PC-9 (cell line): Measurements from ENCODE around the gene MAST4. TPM values are rescaled to one million over a fixed set of nuclear protein-coding genes. Genes with fewer than 3 reads are reported as not detected.

Source experiments
- BruUV-seq: library from RNA; stranded (reverse); fragments of 400-500 nt; replicated peaks from 2 replicates; lab custom pipeline; 2021; lab: Mats Ljungman, UMichigan
- CTCF ChIA-PET: fragments of 300-600 bp; sonication (Branson Sonifier 250); formaldehyde crosslinking; loops from one replicate; lab custom pipeline; 2022; ENCODE audit warnings: antibody characterized with exemption; lab: Charles Lee
- POLR2A ChIA-PET: fragments of 300-600 bp; sonication (Branson Sonifier 250); formaldehyde crosslinking; loops from one replicate; lab custom pipeline; 2022; ENCODE audit warnings: antibody characterized with exemption; ENCODE audit not compliant: unreplicated experiment; lab: Charles Lee
- DNase-seq, 2 experiments: peaks; one replicate each; pipeline versions ENCODE4 v3.0.0 to v3.0.0-alpha.2; 2015 to 2022; ENCODE audit warnings: mixed read lengths in 1 of 2
- H2AFZ ChIP-seq: fragments of 200-600 bp; sonication (generic); 2 replicates; pipeline ENCODE4 v1.8.1; 2017; ENCODE audit warnings: antibody characterized with exemption
- H3F3A ChIP-seq: fragments of 200-600 bp; sonication (generic); 2 replicates; pipeline ENCODE4 v1.8.1; 2017; ENCODE audit warnings: antibody characterized with exemption, mild to moderate bottlenecking, low read depth; ENCODE audit not compliant: insufficient read depth
- H3K27ac ChIP-seq: fragments of 200-600 bp; sonication (generic); 2 replicates; pipeline ENCODE4 v1.6.1; 2016; ENCODE audit warnings: mixed run types
- H3K27me3 ChIP-seq: fragments of 200-600 bp; sonication (generic); 2 replicates; pipeline ENCODE4 v1.6.1; 2016; ENCODE audit warnings: low read depth, mixed run types; ENCODE audit not compliant: insufficient read depth
- H3K36me3 ChIP-seq: fragments of 200-600 bp; sonication (generic); 2 replicates; pipeline ENCODE4 v1.6.1; 2016; ENCODE audit warnings: low read depth, mixed run types
- H3K4me1 ChIP-seq: fragments of 200-600 bp; sonication (generic); replicated peaks from 2 replicates; pipeline ENCODE4 v1.6.1; 2016; ENCODE audit warnings: mixed run types; ENCODE audit not compliant: insufficient read depth
- H3K4me2 ChIP-seq: fragments of 200-600 bp; sonication (generic); 2 replicates; pipeline ENCODE4 v1.6.1; 2017; ENCODE audit warnings: mixed run types
- H3K4me3 ChIP-seq: fragments of 200-600 bp; sonication (generic); 2 replicates; pipeline ENCODE4 v1.6.1; 2016; ENCODE audit warnings: mixed run types
- H3K79me2 ChIP-seq: fragments of 200-600 bp; sonication (generic); 2 replicates; pipeline ENCODE4 v1.6.1; 2017; ENCODE audit warnings: low read depth, mixed run types
- H3K9me2 ChIP-seq: fragments of 200-600 bp; sonication (generic); 2 replicates; pipeline ENCODE4 v1.8.1; 2017; ENCODE audit warnings: mild to moderate bottlenecking; ENCODE audit not compliant: insufficient read depth
- H3K9me3 ChIP-seq: fragments of 200-600 bp; sonication (generic); 2 replicates; pipeline ENCODE4 v1.8.1; 2016; ENCODE audit warnings: low read depth; ENCODE audit not compliant: insufficient read depth
- H4K20me1 ChIP-seq: fragments of 200-600 bp; sonication (generic); 2 replicates; pipeline ENCODE4 v1.8.1; 2017; ENCODE audit not compliant: insufficient read depth
- CTCF ChIP-seq: fragments of 200-600 bp; sonication (generic); conservative IDR thresholded peaks from 2 replicates; pipeline ENCODE4 v1.6.1; 2017; ENCODE audit warnings: mixed run types, antibody characterized with exemption, mild to moderate bottlenecking, moderate library complexity
- EZH2 ChIP-seq: fragments of 200-600 bp; sonication (generic); IDR thresholded peaks from 2 replicates; pipeline ENCODE4 v1.8.0; 2017; ENCODE audit warnings: antibody characterized with exemption, low read depth
- intact Hi-C: fragments of 100-400 bp; cut with micrococcal nuclease; formaldehyde crosslinking; loops from one replicate; pipeline ENCODE4 v1.10.0; 2022; ENCODE audit not compliant: unreplicated experiment
- total RNA-seq: library from RNA; stranded (reverse); gene quantifications from 2 replicates; pipeline ENCODE4 v1.2.3, GENCODE V29; 2021

The MAST4 gene
- total RNA-seq, 1 experiment from 2014 or later, result 19.3 TPM

GRCh38 chr5:66982470-66982869 lies 386.3 kb downstream of the MAST4 start:
- no TSS peak for BruUV-seq
- intact Hi-C loops, result no loop called here
- POLR2A ChIA-PET, result no interaction called here
- no peak overlapping the region for H3K27ac ChIP-seq
- no peak overlapping the region for H2AFZ ChIP-seq
- TF ChIP-seq EZH2 (no peak), CTCF (no peak)
- CTCF ChIA-PET, result no interaction called here
- H3K36me3 ChIP-seq, result no peaks in the 10 kb centered on the region
- H3K4me3 ChIP-seq, result no peak overlapping the region
- H3K27me3 ChIP-seq, result no peaks in the 10 kb centered on the region
- no peaks in the 10 kb centered on the region for H4K20me1 ChIP-seq
- H3K4me1 ChIP-seq, result 0 out of 2 replicates have a peak, but pooled peaks cover 7% of the 10 kb centered on the region
- H3K79me2 ChIP-seq, result no peaks in the 10 kb centered on the region
- DNase-seq, result no peak
- no peaks in the 10 kb centered on the region for H3K9me2 ChIP-seq
- no peaks in the 10 kb centered on the region for H3K9me3 ChIP-seq
- H3F3A ChIP-seq, result no peaks in the 10 kb centered on the region
- no peak overlapping the region for H3K4me2 ChIP-seq

DNA sequence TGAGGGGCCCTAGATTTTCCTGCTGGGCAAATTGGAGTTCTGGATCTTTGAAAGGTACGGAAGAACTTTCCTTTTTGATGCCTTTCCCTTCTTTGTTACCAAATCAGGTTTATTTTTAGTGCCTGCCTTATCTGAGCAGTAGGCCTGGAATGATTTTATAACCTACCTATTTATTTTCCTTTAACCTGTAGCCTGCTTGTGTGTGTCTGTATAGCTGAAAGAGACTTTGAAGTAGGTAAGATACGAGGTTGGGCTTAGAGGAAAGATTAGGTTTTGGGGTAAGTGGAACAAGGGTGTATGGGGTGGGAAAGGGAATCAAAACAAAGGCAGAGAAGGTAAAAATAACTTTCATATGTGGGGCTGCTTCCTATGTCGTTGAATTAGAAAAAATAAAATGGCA lies 389.2 kb downstream of the MAST4 start:
- ChIA-PET POLR2A (no interaction called here), CTCF (no interaction called here)
- Histone ChIP-seq H3K27me3 (no peaks in the 10 kb centered on the region), H4K20me1 (no peaks in the 10 kb centered on the region), H2AFZ (no peak overlapping the region), H3F3A (no peaks in the 10 kb centered on the region), H3K4me3 (no peak overlapping the region), H3K9me2 (no peaks in the 10 kb centered on the region), H3K27ac (no peak overlapping the region), H3K4me2 (no peak overlapping the region), H3K4me1 (peaks cover 21% of the 10 kb centered on the region), H3K36me3 (no peaks in the 10 kb centered on the region), H3K9me3 (no peaks in the 10 kb centered on the region), H3K79me2 (no peaks in the 10 kb centered on the region)
- TF ChIP-seq CTCF (no peak), EZH2 (no peak)
- DNase-seq, result no peak
- intact Hi-C loops, result loop anchor here (5.0 kb wide), 1 partner anchor 167 kb away; no protein-coding TSS in a partner anchor
- no TSS peak for BruUV-seq

GRCh38 chr5:66986009-66986408 lies 389.8 kb downstream of the MAST4 start:
- H4K20me1 ChIP-seq, result no peaks in the 10 kb centered on the region
- H3K27me3 ChIP-seq, result no peaks in the 10 kb centered on the region
- no peaks in the 10 kb centered on the region for H3K79me2 ChIP-seq
- no peak for DNase-seq
- intact Hi-C loops, result loop anchor here (5.0 kb wide), 1 partner anchor 166 kb away; no protein-coding TSS in a partner anchor
- BruUV-seq, result no TSS peak
- no peaks in the 10 kb centered on the region for H3K36me3 ChIP-seq
- 0 out of 2 replicates have a peak, but pooled peaks cover 2% of the 10 kb centered on the region for H3K9me3 ChIP-seq
- ChIA-PET POLR2A (no interaction called here), CTCF (no interaction called here)
- H2AFZ ChIP-seq, result no peak overlapping the region
- no peak overlapping the region for H3K4me2 ChIP-seq
- H3F3A ChIP-seq, result no peaks in the 10 kb centered on the region
- no peaks in the 10 kb centered on the region for H3K9me2 ChIP-seq
- H3K27ac ChIP-seq, result no peak overlapping the region
- no peak overlapping the region for H3K4me3 ChIP-seq
- TF ChIP-seq EZH2, result no peak
- TF ChIP-seq CTCF, result no peak
- peaks cover 21% of the 10 kb centered on the region for H3K4me1 ChIP-seq
